Activated CD4-positive, alpha-beta T cell treated with anti-CD3 and anti-CD28 coated beads, Interleukin-2, amount 50 U/mL, for 4 hours (primary cell): ENCODE results near the gene ZSCAN2.
"Not testable (repeated sequence)": the region's sequence is repeated elsewhere in the genome, so short reads cannot be mapped to it uniquely, and the experiment has no call there.

Experiments
- DNase-seq, 2 experiments: peaks; one replicate each; pipeline ENCODE4 v3.0.0-alpha.2; 2020

ZSCAN2 gene

DNA sequence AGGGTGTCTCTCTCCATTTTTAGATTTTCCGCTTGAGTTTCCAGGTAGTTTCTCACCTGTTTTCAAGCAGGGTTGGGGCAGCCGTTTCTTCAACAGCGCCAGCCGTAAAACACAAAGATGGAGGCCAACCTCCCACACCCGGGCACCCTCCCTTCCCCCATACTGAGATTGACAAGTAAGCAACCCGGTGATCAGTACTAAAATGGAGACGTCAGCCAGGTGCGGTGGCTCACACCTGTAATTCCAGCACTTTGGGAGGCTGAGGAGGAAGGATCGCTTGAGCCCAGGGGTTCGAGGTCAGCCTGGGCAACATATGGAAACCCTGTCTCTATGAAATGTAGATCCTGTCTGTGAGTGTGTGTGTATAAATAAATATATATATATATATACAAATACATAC, 903 bp upstream of the ZSCAN2 start:
- DNase-seq, result no peak

DNA sequence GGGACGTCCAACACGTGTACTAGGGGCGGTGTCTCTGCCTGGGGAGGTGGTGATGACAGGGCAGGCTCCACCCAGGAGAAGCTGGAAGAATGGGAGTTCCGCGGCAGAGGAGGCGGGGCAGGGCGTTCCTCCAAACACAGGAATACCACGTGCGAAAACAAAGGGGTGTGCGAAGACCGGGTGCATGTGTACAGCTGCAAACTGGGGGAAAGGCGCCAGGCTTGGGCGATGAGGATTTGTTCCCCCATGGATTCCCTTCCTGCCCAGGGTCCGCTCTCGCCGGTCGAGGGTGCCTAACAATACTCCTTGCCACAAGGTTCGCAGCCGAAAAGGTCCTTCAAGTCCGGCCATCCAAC, 500 bp upstream of the ZSCAN2 start:
- DNase-seq, result peak; percentile 43 to 60

DNA sequence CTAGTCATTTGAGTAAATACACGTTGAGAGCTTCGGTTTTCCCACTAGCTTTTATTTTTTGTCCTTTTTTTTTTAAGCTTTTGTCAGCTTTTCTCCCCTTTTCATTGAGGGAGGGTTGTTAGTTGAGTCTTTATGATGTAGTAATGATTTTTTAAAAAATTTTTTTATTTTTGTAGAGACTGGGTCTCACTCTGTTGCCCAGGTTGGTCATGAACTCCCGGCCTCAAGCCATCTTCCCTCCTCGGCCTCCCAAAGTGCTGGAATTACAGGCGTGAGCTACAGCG, 688 bp downstream of the ZSCAN2 start:
- DNase-seq, result no peak

DNA sequence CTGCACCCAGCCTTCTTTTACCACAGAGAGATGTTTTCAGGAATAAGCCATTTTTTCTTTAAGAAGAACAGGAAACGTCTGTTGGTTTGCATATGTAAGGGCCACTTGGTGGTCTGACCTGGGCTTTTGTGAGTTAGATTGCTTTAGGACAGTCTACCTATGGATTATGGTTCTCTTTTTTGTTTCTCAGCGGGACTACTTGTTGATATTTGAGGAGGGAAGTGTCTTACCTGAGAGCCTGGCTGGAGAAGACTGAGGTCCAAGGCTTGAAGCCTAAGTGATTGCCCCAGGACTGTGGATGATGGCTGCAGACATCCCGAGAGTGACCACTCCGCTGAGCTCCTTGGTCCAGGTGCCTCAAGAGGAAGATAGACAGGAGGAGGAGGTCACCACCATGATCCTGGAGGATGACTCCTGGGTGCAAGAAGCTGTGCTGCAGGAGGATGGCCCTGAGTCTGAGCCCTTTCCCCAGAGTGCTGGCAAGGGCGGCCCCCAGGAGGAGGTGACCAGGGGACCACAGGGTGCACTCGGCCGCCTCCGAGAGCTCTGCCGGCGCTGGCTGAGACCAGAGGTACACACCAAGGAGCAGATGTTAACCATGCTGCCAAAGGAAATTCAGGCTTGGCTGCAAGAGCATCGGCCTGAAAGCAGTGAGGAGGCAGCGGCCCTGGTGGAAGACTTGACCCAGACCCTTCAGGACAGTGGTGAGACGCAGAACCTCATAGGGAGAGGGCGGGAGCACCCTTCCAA, 3.0 kb downstream of the ZSCAN2 start:
- no peak for DNase-seq

DNA sequence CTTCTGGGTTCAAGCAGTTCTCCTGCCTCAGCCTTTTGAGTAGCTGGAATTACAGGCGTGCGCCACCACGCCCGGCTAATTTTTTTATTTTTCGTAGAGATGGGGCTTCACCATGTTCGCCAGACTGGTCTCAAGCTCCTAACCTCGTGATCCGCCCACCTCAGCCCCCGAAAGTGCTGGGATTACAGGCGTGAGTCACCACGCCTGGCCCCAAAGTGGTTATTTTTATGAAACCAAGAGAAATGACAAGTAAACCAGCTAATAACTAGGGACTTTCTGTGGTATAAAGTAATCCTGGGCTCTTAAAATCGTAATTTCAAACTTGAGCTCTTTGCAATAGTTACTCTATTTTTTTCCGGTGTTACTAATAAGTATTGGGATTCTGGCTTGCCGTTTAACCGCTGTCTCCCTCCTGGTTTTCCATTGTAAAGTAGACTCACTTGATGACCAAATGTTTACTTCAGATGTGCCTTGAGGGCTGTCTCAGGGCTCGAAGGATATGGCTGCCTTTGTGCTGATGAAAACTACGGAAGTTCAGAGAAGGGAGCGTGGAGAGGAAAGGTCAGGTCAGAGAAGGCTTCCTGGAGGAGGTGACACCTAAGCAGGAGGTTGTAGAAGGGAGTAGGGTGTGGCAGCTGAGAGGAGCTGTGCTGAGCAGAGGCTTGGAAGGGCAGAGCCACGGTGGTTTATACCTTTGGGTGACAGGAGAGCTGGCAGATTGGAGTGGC, 4.2 kb downstream of the ZSCAN2 start:
- DNase-seq, result peak; percentile 15 to 37

DNA sequence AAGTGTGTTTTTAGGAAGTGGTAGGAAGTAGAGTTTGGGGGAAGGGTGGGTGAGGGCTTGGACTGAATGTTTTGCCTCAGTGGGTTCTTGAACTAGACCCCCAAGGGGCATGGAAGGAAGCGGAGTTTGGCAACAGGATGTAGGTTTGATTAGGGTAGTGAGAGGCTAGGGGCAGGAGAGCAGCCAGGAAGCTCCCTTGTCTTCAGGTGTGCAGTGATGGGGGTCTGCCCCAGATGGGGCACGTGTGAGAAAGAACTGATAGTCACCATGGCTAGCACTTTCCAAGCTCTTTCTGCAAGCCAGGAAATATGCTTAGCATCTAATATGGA, 4.7 kb downstream of the ZSCAN2 start:
- DNase-seq, result no peak

DNA sequence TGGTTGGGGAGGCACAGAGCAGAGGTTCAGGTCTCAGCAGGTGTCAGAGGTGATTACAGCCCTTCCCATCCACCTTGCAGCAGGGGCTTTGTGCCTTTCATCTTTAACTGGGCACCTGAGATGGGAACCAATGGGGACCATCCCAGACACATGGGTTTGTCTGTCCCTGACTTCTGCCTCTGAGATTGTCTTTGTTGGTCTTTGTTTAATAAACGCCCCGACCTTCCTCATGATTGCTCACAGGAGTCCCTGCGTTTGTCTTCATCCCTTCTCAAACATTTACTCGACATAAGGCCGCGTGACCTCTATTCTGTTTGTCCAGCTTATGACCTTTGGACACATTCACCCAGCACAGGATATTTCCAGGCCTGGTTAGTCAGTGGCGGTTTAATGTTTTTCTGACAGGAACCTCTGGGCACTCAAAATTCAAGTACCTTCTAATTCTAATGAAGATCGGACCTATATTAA, 5.9 kb downstream of the ZSCAN2 start:
- DNase-seq, result no peak

DNA sequence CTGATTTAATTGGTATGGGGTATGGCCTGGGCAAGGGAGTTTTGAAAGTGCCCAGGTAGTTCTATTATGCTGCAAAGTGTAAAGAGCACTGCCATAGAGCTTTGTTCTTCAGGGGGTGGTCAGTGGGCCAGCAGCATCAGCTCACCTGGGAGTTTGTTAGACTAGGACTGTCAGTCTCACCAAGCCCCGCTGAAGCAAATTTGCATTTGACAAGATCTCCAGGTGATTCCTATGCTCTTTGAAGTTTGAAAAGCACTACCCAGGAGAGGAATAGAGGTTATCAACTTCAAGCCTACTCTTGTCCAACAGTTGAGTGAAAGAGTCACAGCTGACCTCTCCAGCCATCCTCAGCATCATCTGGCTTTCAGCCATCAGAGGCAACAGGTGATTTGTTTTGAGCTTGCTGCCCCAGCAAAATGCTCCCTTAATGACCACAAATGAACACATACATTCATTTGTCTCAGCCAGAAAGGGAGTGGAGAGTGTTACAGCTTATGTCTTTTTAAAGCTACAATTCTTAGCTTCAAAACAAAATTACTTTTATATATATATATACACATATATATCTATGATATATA, 8.0 kb downstream of the ZSCAN2 start:
- no peak for DNase-seq

DNA sequence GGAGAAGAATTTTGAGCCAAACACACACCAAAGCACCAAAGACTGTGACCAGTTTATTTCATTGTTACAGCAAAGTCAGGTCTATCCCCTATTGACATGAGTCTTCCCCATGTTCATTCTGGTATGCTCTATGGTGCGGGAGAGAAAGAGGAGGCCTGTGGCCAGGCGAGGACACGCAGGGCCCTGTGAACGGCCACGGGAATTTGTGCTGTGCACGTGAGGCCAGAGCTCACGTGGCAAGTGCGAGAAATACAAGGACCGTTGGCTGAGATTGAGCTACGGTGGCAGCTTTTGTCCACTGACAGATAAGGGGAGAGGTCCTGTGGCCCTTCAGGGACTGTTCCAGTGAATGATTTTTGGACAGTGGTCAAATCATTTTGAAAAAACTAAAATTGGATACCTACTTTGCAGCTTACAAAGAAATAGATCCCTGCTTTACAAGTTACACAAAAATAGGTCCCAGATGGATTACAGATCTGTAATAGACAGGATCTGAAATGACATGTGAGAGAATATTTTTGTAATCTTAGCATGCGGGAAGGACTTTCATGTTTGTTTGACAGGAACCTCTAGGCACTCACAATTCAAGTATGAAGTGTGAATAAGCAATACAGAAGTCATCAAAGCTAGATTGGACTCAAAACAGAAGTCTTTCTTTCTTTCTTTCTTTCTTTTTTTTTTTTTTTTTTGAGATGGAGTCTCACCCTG, 9.2 kb downstream of the ZSCAN2 start:
- no peak for DNase-seq

DNA sequence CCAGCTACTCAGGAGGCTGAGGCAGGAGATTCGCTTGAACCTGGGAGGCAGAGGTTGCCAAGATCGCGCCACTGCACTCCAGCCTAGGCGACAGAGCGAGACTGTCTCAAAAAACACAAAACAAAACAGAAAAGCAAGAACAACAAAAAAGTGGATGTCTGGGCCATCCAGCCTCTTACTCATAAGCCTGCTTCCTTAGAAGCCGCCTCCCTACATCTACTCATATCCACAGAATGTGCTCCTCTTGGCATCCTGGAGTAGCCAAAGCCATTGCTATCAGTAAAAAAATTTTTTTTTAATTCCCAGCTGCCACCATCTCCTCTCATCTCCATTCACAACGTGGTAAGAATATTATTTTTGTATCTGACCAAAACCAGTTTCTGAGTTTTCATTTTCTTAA, 10.8 kb downstream of the ZSCAN2 start:
- DNase-seq, result no peak

DNA sequence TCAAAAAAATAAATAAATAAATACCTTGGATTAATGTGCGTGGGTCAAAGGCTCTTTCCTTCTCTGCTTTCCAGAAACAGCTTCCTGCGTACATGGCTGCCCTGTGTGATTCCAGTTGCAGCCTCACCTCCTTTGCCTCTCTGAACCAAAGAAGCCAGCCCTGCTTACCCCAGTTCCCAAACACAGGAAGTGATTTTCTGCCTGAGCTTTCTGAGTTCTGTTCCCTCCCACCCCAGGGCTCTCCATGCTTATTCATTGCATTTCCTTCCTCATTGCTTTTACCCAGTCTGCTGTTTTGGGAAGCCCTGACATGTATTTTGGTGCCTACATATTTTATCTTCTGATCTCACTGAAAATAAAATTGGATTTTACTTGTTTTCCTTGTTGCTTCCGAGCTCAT, 15.4 kb downstream of the ZSCAN2 start:
- no peak for DNase-seq

DNA sequence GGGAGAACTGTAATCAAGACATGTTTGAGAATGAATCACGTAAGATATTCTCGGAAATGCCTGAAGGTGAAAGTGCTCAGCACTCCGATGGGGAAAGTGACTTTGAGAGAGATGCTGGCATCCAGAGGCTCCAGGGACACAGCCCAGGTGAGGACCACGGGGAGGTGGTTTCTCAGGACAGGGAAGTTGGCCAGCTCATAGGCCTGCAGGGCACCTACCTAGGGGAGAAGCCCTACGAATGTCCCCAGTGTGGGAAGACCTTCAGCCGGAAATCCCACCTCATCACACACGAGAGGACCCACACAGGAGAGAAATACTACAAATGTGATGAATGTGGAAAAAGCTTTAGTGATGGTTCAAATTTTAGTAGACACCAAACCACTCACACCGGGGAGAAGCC, 19.8 kb downstream of the ZSCAN2 start:
- no peak for DNase-seq

DNA sequence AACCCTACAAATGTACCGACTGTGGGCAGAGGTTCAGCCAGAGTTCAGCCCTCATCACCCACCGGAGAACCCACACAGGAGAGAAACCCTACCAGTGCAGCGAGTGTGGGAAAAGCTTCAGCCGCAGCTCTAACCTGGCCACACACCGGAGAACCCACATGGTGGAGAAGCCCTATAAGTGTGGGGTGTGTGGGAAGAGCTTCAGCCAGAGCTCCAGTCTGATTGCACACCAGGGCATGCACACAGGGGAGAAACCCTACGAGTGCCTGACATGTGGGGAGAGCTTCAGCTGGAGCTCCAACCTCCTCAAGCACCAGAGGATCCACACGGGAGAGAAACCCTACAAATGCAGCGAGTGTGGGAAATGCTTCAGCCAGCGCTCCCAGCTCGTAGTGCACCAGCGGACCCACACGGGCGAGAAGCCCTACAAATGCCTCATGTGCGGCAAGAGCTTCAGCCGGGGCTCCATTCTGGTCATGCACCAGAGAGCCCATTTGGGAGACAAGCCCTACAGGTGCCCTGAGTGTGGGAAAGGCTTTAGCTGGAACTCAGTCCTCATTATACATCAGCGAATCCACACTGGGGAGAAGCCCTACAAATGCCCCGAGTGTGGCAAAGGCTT, 20.7 kb downstream of the ZSCAN2 start:
- DNase-seq, result no peak

DNA sequence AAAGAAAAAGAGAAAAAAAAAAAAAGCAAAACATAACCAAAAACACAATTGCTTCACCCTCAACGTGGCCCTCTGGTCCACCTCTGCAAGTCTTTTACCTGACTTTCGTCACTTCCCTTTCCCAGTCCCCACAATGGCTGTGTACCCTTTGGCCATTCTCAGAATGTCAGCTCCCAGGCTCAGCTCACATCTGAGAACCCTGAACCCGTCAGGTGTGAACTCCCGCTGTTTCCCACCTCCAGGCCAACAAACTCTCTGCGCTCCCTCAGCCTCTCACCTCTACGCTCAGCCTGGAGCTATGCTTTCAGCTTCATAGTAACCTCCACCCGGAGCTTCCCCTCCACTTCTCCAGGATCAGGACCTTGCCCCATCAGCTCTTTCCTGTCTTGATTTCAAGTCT, 23.6 kb downstream of the ZSCAN2 start:
- no peak for DNase-seq

DNA sequence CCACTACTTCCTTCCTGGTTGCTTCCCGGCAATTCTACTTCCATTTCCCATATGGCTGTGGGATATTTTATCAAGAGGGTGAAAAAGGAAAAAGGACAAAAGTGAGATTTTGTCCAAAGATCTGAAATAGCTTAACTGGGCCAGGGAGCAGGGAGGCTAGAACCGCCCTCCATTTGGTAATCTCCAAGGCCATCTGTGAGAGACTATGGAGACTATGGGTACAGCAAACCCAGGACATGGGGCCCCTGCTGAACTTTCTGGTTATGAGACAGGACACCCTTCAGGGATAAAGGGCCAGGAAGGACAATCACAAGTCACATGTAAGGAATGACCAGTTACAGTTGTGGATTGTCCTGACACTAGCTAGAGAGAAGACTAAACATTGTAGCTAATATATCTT, 24.3 kb downstream of the ZSCAN2 start:
- no peak for DNase-seq

DNA sequence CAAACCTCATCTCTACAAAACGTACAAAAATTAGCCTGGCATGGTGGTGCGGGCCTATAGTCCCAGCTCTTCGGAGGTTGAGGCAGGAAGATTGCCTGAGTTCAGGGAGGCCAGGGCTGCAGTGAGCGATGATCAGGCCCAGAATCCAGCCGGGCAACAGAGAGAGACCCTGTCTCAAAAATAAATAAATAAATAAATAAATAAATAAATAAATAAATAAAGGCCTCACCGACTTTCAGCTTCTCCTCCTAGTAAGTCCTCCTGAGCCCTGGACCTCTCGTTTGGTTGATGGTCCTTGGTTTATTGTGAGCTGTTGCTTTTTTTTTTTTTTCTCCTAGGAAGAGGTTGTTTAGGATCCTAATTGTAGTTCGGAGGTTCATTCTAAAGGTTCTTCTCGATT, 28.2 kb downstream of the ZSCAN2 start:
- DNase-seq, result no peak

DNA sequence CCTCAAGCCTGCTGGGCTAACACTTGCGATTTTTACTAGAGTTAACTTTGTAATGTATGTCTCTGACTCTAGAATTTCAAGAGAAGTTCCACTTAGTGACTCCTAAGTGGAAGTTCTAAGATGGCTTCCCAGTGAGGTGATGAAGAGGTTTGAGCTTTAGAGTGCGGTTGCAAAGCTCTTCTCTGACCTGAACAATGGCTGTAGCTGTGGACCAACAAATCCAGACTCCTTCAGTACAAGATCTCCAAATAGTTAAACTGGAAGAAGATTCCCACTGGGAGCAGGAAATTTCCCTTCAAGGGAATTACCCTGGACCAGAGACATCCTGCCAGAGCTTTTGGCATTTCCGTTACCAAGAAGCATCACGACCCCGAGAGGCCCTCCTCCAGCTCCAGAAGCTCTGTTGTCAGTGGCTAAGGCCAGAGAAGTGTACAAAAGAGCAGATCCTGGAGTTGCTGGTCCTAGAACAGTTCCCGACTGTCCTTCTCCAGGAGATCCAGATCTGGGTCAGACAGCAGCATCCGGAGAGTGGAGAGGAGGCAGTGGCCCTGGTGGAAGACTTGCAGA, 31.0 kb downstream of the ZSCAN2 start:
- no peak for DNase-seq

DNA sequence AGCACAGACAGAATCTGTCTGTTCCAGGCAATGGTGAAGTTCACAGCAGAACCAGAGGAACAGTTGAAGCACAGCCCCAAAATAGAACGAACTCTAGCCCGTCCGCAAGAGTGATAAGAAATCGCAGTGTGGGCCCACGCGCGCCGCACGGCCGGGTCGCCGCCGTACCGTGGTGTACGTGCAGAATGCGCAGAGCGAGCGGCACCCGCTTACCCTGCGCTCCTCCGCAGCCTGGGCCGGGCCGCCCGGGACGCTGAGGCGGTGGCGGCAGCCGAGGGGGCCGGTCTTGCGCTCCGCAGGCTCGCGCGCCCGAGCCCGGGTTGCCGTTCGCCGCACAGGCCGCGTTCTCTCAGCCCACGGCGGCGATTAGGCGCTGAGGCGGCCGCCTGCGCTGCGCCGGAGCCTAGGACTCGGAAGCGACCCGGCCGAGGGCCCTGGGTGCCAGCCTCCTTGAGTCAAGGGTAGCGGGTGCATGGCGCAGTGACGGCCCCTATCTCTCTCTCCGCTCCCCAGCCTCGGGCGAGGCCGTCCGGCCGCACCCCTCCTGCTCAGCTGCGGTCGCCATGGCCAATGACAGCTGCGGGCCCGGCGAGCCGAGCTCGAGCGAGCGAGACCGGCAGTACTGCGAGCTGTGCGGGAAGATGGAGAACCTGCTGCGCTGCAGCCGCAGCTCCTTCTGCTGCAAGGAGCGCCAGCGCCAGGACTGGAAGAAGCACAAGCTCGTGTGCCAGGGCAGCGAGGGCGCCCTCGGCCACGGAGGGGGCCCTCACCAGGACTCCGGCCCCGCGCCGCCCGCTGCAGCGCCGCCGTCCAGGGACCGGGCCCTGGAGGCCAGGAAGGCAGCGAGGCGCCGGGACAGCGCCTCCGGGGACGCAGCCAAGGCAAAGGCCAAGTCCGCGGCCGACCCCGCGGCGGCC, 32.8 kb downstream of the ZSCAN2 start:
- DNase-seq, result peak; percentile 63 to 67

DNA sequence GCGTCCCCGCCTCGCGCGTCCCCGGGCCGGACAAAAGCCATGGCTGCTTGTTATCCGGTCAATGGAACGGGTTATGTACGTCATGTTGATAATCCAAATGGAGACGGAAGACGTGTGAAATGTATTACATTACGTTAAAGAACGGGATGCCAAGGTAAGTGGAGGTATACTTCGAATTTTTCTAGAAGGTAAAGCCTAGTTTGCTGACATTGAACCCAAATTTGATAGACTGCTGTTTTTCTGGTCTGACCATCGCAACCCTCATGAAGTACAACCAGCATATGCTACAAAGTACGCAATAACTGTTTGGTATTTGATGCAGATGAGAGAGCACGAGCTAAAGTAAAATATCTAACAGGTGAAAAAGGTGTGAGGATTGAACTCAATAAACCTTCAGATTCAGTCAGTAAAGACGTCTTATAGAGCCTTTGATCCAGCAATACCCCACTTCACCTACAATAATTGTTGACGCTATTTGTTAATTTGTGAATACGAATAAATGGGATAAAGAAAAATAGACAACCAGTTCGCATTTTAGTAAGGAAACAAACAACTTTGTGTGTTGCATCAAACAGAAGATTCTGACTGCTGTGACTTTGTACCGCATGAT, 33.5 kb downstream of the ZSCAN2 start:
- no peak for DNase-seq

DNA sequence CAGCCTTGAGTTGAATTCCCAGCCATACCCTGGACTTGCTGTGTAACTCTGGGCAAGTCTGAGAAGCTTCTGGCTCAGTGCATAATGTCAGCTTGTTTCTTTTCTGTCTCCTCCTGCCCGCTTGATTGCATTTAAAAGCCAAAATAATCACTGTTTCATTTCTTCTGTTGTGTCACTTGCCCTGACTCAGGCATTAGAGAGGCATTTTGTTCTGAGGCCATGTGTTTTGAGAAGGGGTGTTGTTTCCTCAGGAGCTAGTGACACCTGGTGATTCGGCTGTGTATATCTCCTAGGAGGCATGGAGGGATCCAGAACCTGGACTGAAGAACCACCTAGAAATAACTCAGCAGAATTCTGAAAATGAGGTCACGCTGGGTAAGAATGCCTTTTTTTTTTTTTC, 37.3 kb downstream of the ZSCAN2 start:
- DNase-seq, result no peak

DNA sequence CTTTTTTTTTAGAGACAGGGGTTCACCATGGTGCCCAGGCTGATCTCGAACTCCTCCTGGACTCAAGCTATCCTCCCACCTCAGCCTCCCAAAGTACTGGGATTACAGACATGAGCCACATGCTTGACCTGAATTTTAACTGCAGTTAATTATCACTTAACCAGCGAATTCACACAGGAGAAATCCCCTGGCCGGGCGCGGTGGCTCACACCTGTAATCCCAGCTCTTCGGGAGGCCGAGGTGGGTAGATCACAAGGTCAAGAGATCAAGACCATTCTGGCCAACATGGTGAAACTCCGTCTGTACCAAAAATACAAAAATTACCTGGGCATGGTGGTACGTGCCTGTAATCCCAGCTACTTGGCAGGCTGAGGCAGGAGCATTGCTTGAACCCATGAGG, 41.1 kb downstream of the ZSCAN2 start:
- not testable (repeated sequence) for DNase-seq

DNA sequence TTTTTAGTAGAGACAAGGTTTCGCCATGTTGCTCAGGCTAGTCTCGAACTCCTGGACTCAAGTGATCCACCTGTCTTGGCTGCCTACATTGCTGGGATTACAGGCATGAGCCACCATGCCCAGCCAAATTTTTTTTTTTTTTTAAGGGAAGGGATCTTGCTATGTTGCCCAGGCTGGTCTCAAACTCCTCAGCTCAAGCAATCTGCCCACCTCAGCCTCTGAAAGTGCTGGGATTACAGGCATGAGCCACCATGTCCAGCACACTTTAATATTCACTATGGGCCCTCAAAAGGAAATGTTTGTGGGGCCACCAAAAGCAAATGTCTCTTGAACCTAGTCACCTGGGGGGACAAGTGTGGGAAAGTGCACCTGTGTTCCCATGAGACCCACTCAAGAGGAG, 41.8 kb downstream of the ZSCAN2 start:
- not testable (repeated sequence) for DNase-seq
